Measurements from ENCODE around the gene PARK7.

The PARK7 gene

DNA sequence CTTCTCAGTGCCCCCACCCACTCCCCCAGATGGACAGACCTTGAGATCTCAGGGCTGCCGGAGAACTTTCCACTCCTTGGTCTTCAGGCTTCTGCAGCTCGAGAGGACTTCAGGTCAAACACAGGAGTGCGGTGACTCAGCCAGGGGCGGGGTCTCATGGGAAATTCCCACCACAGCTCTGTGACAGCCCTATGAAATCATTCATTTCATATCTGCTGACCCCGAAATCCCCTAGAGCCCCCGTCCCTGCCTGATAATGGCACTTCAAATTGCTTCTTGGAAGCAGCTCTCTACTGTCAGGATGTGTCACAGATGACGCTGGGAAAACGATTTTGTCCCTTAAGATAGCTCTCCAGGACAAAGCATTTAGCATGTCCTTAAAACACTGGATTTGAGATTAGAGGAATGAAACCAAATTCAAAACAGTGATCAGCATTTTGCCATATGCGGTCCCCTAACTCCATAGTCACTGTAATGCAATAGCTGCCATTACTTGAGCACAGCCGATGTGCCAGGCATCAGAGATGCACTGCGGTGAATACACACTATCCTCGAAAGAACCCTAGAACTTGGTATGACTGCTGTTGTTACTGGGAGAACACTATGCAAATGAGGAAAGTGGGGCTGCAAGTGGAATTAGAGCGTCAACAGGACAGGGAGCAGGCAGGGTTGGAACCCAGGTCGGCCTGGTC lies 20.6 kb upstream of the PARK7 start, which contains the start of gene TNFRSF9:
Gene TNFRSF9, minus strand, starts transcription at position 95 of the 692 bp plus-strand sequence. CDS start 845 bp downstream, outside the sequence.
- Histone ChIP-seq H3K4me3 (ENCODE audit: low read depth in 1 of 2, low read length in 2 of 2) (no peak within 1 kb of the TSS), H3K9ac (ENCODE audit: low read depth, low read length) (no peak within 1 kb of the TSS), H3K4me1 (ENCODE audit: insufficient read depth, low read length) (no peaks in the 10 kb centered on the region), H3K9me3 (ENCODE audit: insufficient read depth, low read length, severe bottlenecking) (no peaks in the 10 kb centered on the region), H3K36me3 (ENCODE audit: insufficient read depth, low read length) (no peaks in the 10 kb centered on the region), H2AFZ (ENCODE audit: low read depth, low read length) (no peak within 1 kb of the TSS), H4K20me1 (ENCODE audit: insufficient read depth, low read length) (no peaks in the 10 kb centered on the region), H3K79me2 (ENCODE audit: insufficient read depth, low read length) (no peaks in the 10 kb centered on the region), H3K27me3 (ENCODE audit: insufficient read depth, low read length, poor library complexity) (peaks cover 36% of the 10 kb centered on the region), H3K27ac (ENCODE audit: low read length) (no peak within 1 kb of the TSS), H3K4me2 (ENCODE audit: insufficient read depth, low read length) (no peak within 1 kb of the TSS)
- TF ChIP-seq, protein P1, sequence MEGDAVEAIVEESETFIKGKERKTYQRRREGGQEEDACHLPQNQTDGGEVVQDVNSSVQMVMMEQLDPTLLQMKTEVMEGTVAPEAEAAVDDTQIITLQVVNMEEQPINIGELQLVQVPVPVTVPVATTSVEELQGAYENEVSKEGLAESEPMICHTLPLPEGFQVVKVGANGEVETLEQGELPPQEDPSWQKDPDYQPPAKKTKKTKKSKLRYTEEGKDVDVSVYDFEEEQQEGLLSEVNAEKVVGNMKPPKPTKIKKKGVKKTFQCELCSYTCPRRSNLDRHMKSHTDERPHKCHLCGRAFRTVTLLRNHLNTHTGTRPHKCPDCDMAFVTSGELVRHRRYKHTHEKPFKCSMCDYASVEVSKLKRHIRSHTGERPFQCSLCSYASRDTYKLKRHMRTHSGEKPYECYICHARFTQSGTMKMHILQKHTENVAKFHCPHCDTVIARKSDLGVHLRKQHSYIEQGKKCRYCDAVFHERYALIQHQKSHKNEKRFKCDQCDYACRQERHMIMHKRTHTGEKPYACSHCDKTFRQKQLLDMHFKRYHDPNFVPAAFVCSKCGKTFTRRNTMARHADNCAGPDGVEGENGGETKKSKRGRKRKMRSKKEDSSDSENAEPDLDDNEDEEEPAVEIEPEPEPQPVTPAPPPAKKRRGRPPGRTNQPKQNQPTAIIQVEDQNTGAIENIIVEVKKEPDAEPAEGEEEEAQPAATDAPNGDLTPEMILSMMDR (IDR thresholded peaks at IDR 0.05; ENCODE audit: borderline replicate concordance, extremely low read depth, low read length, poor library complexity, severe bottlenecking): no peak
- no peak for TF ChIP-seq EZH2 (IDR thresholded peaks at IDR 0.05; ENCODE audit: borderline replicate concordance, low read depth, low read length, severe bottlenecking)
- DNase-seq: no peak
- no peak for ATAC-seq (ENCODE audit: insufficient read depth, low read depth)

DNA sequence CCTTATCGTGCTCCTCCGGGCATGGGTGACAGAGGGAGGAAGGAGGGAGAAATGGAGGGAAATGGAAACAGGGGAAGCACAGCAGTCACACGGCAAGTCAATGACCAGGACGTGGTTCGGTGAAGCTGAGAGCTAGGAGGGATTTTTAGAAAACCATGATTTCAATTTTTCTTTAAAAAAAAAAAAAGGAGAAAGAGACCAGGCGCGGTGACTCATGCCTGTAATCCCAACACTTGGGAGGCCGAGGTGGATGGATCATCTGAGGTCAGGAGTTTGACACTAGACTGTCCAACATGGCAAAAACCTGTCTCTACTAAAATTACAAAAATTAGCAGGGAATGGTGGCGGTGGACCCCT lies 20.1 kb upstream of the PARK7 start:
- no peak overlapping the region for H3K27ac ChIP-seq (ENCODE audit: low read length)
- peaks cover 36% of the 10 kb centered on the region for H3K27me3 ChIP-seq (ENCODE audit: insufficient read depth, low read length, poor library complexity)

DNA sequence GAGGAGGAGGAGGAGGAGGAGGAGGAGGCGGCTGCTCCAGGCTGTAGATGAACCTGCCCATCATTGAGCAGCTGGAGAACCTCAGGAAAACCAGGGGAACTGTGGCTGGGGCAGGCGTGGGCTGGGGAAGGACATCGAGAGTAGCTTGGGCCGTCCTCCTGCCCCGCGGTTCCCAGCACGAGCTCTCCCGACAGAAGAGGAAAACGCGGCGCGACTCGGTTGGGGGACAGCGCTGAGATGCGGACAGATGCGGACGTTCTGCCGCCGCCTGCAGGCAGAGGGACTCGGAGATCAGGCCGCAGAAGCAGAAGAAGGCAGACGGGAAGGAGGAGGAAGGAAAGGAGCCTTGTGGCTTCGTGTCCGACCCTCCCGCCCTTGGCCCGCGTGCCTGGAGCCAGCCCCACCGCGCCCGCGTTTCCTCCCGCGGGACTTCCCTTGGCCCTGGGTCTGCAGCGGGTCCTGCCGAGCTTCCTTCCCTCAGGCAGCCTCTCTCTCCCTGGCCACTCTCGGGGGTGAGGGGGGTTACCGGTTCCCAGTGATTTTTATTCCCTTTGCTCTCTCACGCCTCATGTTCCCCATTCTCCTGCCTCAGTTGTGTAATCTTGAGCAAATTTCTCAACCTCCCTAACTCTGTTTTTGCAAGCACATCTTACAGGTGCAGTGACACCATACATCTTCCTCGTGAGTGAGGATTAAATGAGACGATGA lies 19.1 kb upstream of the PARK7 start:
- TF ChIP-seq, protein P1 (IDR thresholded peaks at IDR 0.05; ENCODE audit: borderline replicate concordance, extremely low read depth, low read length, poor library complexity, severe bottlenecking): no peak
- no peak for TF ChIP-seq EZH2 (IDR thresholded peaks at IDR 0.05; ENCODE audit: borderline replicate concordance, low read depth, low read length, severe bottlenecking)
- DNase-seq: no peak
- Histone ChIP-seq H3K9me3 (ENCODE audit: insufficient read depth, low read length, severe bottlenecking) (no peaks in the 10 kb centered on the region), H3K4me1 (ENCODE audit: insufficient read depth, low read length) (no peaks in the 10 kb centered on the region), H3K4me2 (ENCODE audit: insufficient read depth, low read length) (no peak overlapping the region), H2AFZ (ENCODE audit: low read depth, low read length) (no peak overlapping the region), H3K9ac (ENCODE audit: low read depth, low read length) (no peak overlapping the region), H3K27me3 (ENCODE audit: insufficient read depth, low read length, poor library complexity) (peaks cover 36% of the 10 kb centered on the region), H3K79me2 (ENCODE audit: insufficient read depth, low read length) (no peaks in the 10 kb centered on the region), H3K4me3 (ENCODE audit: low read depth in 1 of 2, low read length in 2 of 2) (no peak overlapping the region), H3K36me3 (ENCODE audit: insufficient read depth, low read length) (no peaks in the 10 kb centered on the region), H4K20me1 (ENCODE audit: insufficient read depth, low read length) (no peaks in the 10 kb centered on the region), H3K27ac (ENCODE audit: low read length) (no peak overlapping the region)
- no peak for ATAC-seq (ENCODE audit: insufficient read depth, low read depth)

More for the DNA sequence above, 20.1 kb upstream of the PARK7 start:
- no peaks in the 10 kb centered on the region for H3K9me3 ChIP-seq (ENCODE audit: insufficient read depth, low read length, severe bottlenecking)
- H3K4me2 ChIP-seq (ENCODE audit: insufficient read depth, low read length): no peak overlapping the region
- no peak overlapping the region for H2AFZ ChIP-seq (ENCODE audit: low read depth, low read length)
- H3K4me3 ChIP-seq (ENCODE audit: low read depth in 1 of 2, low read length in 2 of 2): no peak overlapping the region
- TF ChIP-seq EZH2 (IDR thresholded peaks at IDR 0.05; ENCODE audit: borderline replicate concordance, low read depth, low read length, severe bottlenecking): no peak
- TF ChIP-seq, protein P1 (IDR thresholded peaks at IDR 0.05; ENCODE audit: borderline replicate concordance, extremely low read depth, low read length, poor library complexity, severe bottlenecking): no peak
- no peaks in the 10 kb centered on the region for H3K36me3 ChIP-seq (ENCODE audit: insufficient read depth, low read length)
- DNase-seq: no peak
- no peaks in the 10 kb centered on the region for H3K4me1 ChIP-seq (ENCODE audit: insufficient read depth, low read length)
- no peak for ATAC-seq (ENCODE audit: insufficient read depth, low read depth)
- H3K79me2 ChIP-seq (ENCODE audit: insufficient read depth, low read length): no peaks in the 10 kb centered on the region
- H4K20me1 ChIP-seq (ENCODE audit: insufficient read depth, low read length): no peaks in the 10 kb centered on the region
- no peak overlapping the region for H3K9ac ChIP-seq (ENCODE audit: low read depth, low read length)
